ENCODE results near the gene HTT. TPM values are rescaled to one million over a fixed set of nuclear protein-coding genes. Genes with fewer than 3 reads are reported as not detected.
"Not testable (repeated sequence)": the region's sequence is repeated elsewhere in the genome, so short reads cannot be mapped to it uniquely, and the experiment has no call there.

Gene HTT
- total RNA-seq, 1 experiment from 2014 or later, result 64.4 TPM

GRCh38 chr4:3160438-3160837, 86.0 kb downstream of the HTT start:
- no peak overlapping the region for H3K56ac ChIP-seq (ENCODE audit: insufficient read length, low read depth, low read length)

DNA sequence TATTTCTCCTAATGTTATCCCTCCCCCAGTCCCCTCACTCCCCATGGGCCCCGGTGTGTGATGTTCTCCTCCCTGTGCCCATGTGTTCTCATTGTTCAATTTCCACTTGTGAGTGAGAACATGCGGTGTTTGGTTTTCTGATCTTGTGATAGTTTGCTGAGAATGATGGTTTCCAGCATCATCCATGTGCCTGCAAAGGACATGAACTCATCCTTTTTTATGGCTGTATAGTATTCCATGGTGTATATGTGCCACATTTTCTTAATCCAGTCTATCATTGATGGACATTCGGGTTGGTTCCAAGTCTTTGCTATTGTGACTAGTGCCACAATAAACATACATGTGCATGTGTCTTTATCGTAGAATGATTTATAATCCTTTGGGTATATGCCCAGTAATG, 86.6 kb downstream of the HTT start:
- not testable (repeated sequence) for H2BK12ac ChIP-seq (ENCODE audit: insufficient read length, low read depth, low read length); H3K27ac ChIP-seq (ENCODE audit: insufficient read length, low read depth, low read length); H3K9ac ChIP-seq (ENCODE audit: extremely low read depth, insufficient read length, low read length); H2AFZ ChIP-seq (ENCODE audit: low read length); H4K91ac ChIP-seq (ENCODE audit: insufficient read length, low read depth, low read length); DNase-seq; H3K4me2 ChIP-seq (ENCODE audit: insufficient read depth, insufficient read length, low read length); H2BK15ac ChIP-seq (ENCODE audit: low read depth, low read length); H2BK120ac ChIP-seq (ENCODE audit: low read depth, low read length, poor library complexity, severe bottlenecking); H3K56ac ChIP-seq (ENCODE audit: insufficient read length, low read depth, low read length); H3K27ac Mint-ChIP-seq; H2AK5ac ChIP-seq (ENCODE audit: insufficient read length, low read length); H3K27me3 ChIP-seq (ENCODE audit: insufficient read depth, low read length); H4K20me1 ChIP-seq (ENCODE audit: control insufficient read depth, insufficient read depth, insufficient read length); H3K23ac ChIP-seq (ENCODE audit: insufficient read length, low read depth, low read length); H3K18ac ChIP-seq (ENCODE audit: insufficient read length, low read depth, low read length); H3K4me1 ChIP-seq (ENCODE audit: insufficient read depth, low read length); H3K79me2 ChIP-seq (ENCODE audit: insufficient read depth, low read length); H3K79me1 ChIP-seq (ENCODE audit: insufficient read depth, low read depth, low read length, poor library complexity, severe bottlenecking); H4K5ac ChIP-seq (ENCODE audit: insufficient read length, low read depth, low read length); H4K8ac ChIP-seq (replicated peaks; ENCODE audit: insufficient read length, low read depth, low read length); H3K27me3 Mint-ChIP-seq (ENCODE audit: low read depth); H2BK20ac ChIP-seq (ENCODE audit: low read depth, low read length, poor library complexity, severe bottlenecking); H3K4ac ChIP-seq (ENCODE audit: low read depth, low read length); H3K23me2 ChIP-seq (ENCODE audit: insufficient read length, low read depth, low read length, poor library complexity, severe bottlenecking); H3K14ac ChIP-seq (ENCODE audit: insufficient read depth, low read length); H3T11ph ChIP-seq (ENCODE audit: low read length); H2BK5ac ChIP-seq (ENCODE audit: insufficient read length, low read length); H3K9me3 ChIP-seq (ENCODE audit: control insufficient read depth, low read depth, low read length); H3K4me3 Mint-ChIP-seq
- no CpG with 5 or more reads among the region's 4 CpGs for WGBS (ENCODE audit: extremely low coverage, insufficient read length, low lambda C conversion rate)
- peaks cover 25 to 35% of the 10 kb centered on the region in 2 experiments for H3K9me3 Mint-ChIP-seq
- peaks cover 65 to 86% (median 85%) of the 10 kb centered on the region in 3 experiments for H3K36me3 Mint-ChIP-seq (ENCODE audit: insufficient read depth in 1 of 3, low read depth in 3 of 3)
- H3K4me1 Mint-ChIP-seq, result peaks cover 10 to 16% of the 10 kb centered on the region in 2 experiments

More at GRCh38 chr4:3160438-3160837, 86.0 kb downstream of the HTT start:
- H4K8ac ChIP-seq (replicated peaks; ENCODE audit: insufficient read length, low read depth, low read length), result no peak overlapping the region
- H4K91ac ChIP-seq (ENCODE audit: insufficient read length, low read depth, low read length), result no peak overlapping the region
- Mint-ChIP-seq H3K4me1 (peaks cover 4 to 10% of the 10 kb centered on the region in 2 experiments), H3K9me3 (peaks cover 25 to 35% of the 10 kb centered on the region in 2 experiments), H3K27me3 (ENCODE audit: low read depth) (no peaks in the 10 kb centered on the region), H3K36me3 (ENCODE audit: insufficient read depth in 1 of 3, low read depth in 3 of 3) (peaks cover 59 to 84% (median 81%) of the 10 kb centered on the region in 3 experiments), H3K4me3 (no peak overlapping the region), H3K27ac (no peak overlapping the region)
- no peaks in the 10 kb centered on the region for H3K79me1 ChIP-seq (ENCODE audit: insufficient read depth, low read depth, low read length, poor library complexity, severe bottlenecking)
- no peak overlapping the region for H2AFZ ChIP-seq (ENCODE audit: low read length)
- H3T11ph ChIP-seq (ENCODE audit: low read length), result no peak overlapping the region
- no CpG with 5 or more reads among the region's 7 CpGs for WGBS (ENCODE audit: extremely low coverage, insufficient read length, low lambda C conversion rate)
- no peak overlapping the region for H2BK12ac ChIP-seq (ENCODE audit: insufficient read length, low read depth, low read length)
- H3K27me3 ChIP-seq (ENCODE audit: insufficient read depth, low read length), result no peaks in the 10 kb centered on the region
- no peak overlapping the region for H3K18ac ChIP-seq (ENCODE audit: insufficient read length, low read depth, low read length)
- no peak overlapping the region for H3K14ac ChIP-seq (ENCODE audit: insufficient read depth, low read length)
- H3K79me2 ChIP-seq (ENCODE audit: insufficient read depth, low read length), result no peaks in the 10 kb centered on the region; the same call in 1 of the 2 replicates
- H3K9me3 ChIP-seq (ENCODE audit: control insufficient read depth, low read depth, low read length), result no peaks in the 10 kb centered on the region
- H2AK5ac ChIP-seq (ENCODE audit: insufficient read length, low read length), result no peak overlapping the region
- no peak overlapping the region for H3K4ac ChIP-seq (ENCODE audit: low read depth, low read length)
- H3K23me2 ChIP-seq (ENCODE audit: insufficient read length, low read depth, low read length, poor library complexity, severe bottlenecking), result no peaks in the 10 kb centered on the region
- no peak overlapping the region for H3K27ac ChIP-seq (ENCODE audit: insufficient read length, low read depth, low read length)
- TF ChIP-seq CTCF (conservative IDR thresholded peaks at IDR 0.05), result no peak
- H4K20me1 ChIP-seq (ENCODE audit: control insufficient read depth, insufficient read depth, insufficient read length), result no peaks in the 10 kb centered on the region
- H2BK5ac ChIP-seq (ENCODE audit: insufficient read length, low read length), result no peak overlapping the region
- H4K5ac ChIP-seq (ENCODE audit: insufficient read length, low read depth, low read length), result no peak overlapping the region
- no peak overlapping the region for H2BK15ac ChIP-seq (ENCODE audit: low read depth, low read length)
- H3K23ac ChIP-seq (ENCODE audit: insufficient read length, low read depth, low read length), result no peak overlapping the region
- H3K4me1 ChIP-seq (ENCODE audit: insufficient read depth, low read length), result no peaks in the 10 kb centered on the region
- no peak overlapping the region for H2BK20ac ChIP-seq (ENCODE audit: low read depth, low read length, poor library complexity, severe bottlenecking)
- no peak overlapping the region for H3K9ac ChIP-seq (ENCODE audit: extremely low read depth, insufficient read length, low read length)
- H3K4me2 ChIP-seq (ENCODE audit: insufficient read depth, insufficient read length, low read length), result no peak overlapping the region
- no peak for DNase-seq
- no peak overlapping the region for H2BK120ac ChIP-seq (ENCODE audit: low read depth, low read length, poor library complexity, severe bottlenecking)
